GOT3 (cell line): ENCODE results near the gene ASL.
"Not testable (repeated sequence)": the region's sequence is repeated elsewhere in the genome, so short reads cannot be mapped to it uniquely, and the experiment has no call there.

Experiments used
- DNase-seq: peaks from one replicate; lab custom pipeline; 2025; ENCODE audit warnings: mixed read lengths; lab: John Stamatoyannopoulos, UW

The ASL gene

GRCh38 chr7:66076462-66077329 is 1.1 kb downstream of the ASL start:
- no peak for DNase-seq

GRCh38 chr7:66078067-66078466 is 2.4 kb downstream of the ASL start:
- no peak for DNase-seq

GRCh38 chr7:66082083-66082482 is 6.5 kb downstream of the ASL start:
- no peak for DNase-seq

- DNase-seq, result no peak
These were observed 7.3 kb downstream of the ASL start for GRCh38 chr7:66082886-66083415.

GRCh38 chr7:66083677-66084076 is 8.1 kb downstream of the ASL start:
- no peak for DNase-seq

- no peak for DNase-seq
These were observed 13.5 kb downstream of the ASL start for GRCh38 chr7:66088861-66089838.

GRCh38 chr7:66092654-66093053 is 17.0 kb downstream of the ASL start:
- DNase-seq, result no peak

- DNase-seq, result no peak
These were observed 19.4 kb downstream of the ASL start for GRCh38 chr7:66095010-66095409.

GRCh38 chr7:66099232-66099550 is 23.6 kb downstream of the ASL start:
- DNase-seq, result no peak

GRCh38 chr7:66099551-66100407 is 24.2 kb downstream of the ASL start:
- DNase-seq, result no peak

GRCh38 chr7:66100408-66101050 is 24.9 kb downstream of the ASL start:
- no peak for DNase-seq

- not testable (repeated sequence) for DNase-seq
These were observed 26.5 kb downstream of the ASL start for GRCh38 chr7:66102168-66102567.

- not testable (repeated sequence) for DNase-seq
These were observed 28.4 kb downstream of the ASL start for GRCh38 chr7:66103994-66104393.

GRCh38 chr7:66105263-66105748 is 29.7 kb downstream of the ASL start:
- DNase-seq, result no peak

GRCh38 chr7:66108410-66108809 is 32.8 kb downstream of the ASL start:
- DNase-seq, result not testable (repeated sequence)

- peak; percentile 22 for DNase-seq
These were observed 35.2 kb downstream of the ASL start for GRCh38 chr7:66110856-66111255.

- DNase-seq, result peak; percentile 53
These were observed 39.4 kb downstream of the ASL start, which contains the start of gene CRCP for GRCh38 chr7:66114743-66115649. Gene CRCP (plus strand): TSS chr7:66114847. CDS start chr7:66114963, 116 bp downstream.

GRCh38 chr7:66116680-66117420 is 41.2 kb downstream of the ASL start:
- DNase-seq, result not testable (repeated sequence)

- DNase-seq, result no peak
These were observed 43.0 kb downstream of the ASL start for GRCh38 chr7:66118603-66119002.
